Measurements from ENCODE around the gene TKTL1. TPM values are rescaled to one million over a fixed set of nuclear protein-coding genes. Genes with fewer than 3 reads are reported as not detected.

Gene TKTL1
- total and polyA plus RNA-seq, 2 experiments from 2014 or later: not detected

DNA sequence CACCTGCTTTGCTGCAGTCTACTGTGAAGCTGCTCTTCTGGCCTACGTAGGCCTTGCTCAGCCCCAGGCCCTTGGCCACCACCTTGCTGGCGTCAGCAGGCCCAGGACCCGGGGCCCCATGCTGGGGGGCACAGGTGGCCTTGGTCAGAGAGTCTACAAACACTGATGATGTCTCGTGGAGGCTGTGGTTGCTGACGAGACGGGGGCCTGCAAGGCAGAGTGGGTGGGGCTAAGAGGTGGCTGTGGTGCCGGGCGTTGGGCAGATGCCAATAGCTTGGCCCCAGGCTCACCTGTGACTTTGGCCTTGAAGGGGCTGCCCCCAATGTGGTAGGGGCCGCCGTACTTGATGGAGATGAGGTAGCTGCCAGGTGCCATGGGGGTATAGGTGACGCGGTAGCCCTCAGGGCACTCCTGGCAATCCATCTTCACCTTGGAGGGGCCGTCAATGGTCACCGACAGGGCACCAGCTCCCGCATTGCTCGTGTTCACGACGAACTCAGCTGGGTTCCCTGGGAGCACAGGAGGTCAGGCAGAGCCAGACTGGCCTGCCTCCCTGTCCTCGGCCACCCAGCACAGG lies 53.9 kb downstream of the TKTL1 start:
- ATAC-seq: no peak
- peaks cover 10% of the 10 kb centered on the region for H3F3A ChIP-seq (replicated peaks; ENCODE audit: low read depth)

More for the DNA sequence above, 53.9 kb downstream of the TKTL1 start:
- no peaks in the 10 kb centered on the region for H3K79me2 ChIP-seq (replicated peaks; ENCODE audit: insufficient read depth)
- no peak overlapping the region for H2AFZ ChIP-seq
- H3K4me1 Mint-ChIP-seq: peaks cover 5% of the 10 kb centered on the region; the same call in 2 of the 3 replicates
- no peak for TF ChIP-seq STAT1 (IDR thresholded peaks at IDR 0.05; ENCODE audit: unreplicated experiment)
- no peak for TF ChIP-seq POLR2AphosphoS5 (IDR thresholded peaks at IDR 0.05; ENCODE audit: low read depth)
- TF ChIP-seq, protein P1, sequence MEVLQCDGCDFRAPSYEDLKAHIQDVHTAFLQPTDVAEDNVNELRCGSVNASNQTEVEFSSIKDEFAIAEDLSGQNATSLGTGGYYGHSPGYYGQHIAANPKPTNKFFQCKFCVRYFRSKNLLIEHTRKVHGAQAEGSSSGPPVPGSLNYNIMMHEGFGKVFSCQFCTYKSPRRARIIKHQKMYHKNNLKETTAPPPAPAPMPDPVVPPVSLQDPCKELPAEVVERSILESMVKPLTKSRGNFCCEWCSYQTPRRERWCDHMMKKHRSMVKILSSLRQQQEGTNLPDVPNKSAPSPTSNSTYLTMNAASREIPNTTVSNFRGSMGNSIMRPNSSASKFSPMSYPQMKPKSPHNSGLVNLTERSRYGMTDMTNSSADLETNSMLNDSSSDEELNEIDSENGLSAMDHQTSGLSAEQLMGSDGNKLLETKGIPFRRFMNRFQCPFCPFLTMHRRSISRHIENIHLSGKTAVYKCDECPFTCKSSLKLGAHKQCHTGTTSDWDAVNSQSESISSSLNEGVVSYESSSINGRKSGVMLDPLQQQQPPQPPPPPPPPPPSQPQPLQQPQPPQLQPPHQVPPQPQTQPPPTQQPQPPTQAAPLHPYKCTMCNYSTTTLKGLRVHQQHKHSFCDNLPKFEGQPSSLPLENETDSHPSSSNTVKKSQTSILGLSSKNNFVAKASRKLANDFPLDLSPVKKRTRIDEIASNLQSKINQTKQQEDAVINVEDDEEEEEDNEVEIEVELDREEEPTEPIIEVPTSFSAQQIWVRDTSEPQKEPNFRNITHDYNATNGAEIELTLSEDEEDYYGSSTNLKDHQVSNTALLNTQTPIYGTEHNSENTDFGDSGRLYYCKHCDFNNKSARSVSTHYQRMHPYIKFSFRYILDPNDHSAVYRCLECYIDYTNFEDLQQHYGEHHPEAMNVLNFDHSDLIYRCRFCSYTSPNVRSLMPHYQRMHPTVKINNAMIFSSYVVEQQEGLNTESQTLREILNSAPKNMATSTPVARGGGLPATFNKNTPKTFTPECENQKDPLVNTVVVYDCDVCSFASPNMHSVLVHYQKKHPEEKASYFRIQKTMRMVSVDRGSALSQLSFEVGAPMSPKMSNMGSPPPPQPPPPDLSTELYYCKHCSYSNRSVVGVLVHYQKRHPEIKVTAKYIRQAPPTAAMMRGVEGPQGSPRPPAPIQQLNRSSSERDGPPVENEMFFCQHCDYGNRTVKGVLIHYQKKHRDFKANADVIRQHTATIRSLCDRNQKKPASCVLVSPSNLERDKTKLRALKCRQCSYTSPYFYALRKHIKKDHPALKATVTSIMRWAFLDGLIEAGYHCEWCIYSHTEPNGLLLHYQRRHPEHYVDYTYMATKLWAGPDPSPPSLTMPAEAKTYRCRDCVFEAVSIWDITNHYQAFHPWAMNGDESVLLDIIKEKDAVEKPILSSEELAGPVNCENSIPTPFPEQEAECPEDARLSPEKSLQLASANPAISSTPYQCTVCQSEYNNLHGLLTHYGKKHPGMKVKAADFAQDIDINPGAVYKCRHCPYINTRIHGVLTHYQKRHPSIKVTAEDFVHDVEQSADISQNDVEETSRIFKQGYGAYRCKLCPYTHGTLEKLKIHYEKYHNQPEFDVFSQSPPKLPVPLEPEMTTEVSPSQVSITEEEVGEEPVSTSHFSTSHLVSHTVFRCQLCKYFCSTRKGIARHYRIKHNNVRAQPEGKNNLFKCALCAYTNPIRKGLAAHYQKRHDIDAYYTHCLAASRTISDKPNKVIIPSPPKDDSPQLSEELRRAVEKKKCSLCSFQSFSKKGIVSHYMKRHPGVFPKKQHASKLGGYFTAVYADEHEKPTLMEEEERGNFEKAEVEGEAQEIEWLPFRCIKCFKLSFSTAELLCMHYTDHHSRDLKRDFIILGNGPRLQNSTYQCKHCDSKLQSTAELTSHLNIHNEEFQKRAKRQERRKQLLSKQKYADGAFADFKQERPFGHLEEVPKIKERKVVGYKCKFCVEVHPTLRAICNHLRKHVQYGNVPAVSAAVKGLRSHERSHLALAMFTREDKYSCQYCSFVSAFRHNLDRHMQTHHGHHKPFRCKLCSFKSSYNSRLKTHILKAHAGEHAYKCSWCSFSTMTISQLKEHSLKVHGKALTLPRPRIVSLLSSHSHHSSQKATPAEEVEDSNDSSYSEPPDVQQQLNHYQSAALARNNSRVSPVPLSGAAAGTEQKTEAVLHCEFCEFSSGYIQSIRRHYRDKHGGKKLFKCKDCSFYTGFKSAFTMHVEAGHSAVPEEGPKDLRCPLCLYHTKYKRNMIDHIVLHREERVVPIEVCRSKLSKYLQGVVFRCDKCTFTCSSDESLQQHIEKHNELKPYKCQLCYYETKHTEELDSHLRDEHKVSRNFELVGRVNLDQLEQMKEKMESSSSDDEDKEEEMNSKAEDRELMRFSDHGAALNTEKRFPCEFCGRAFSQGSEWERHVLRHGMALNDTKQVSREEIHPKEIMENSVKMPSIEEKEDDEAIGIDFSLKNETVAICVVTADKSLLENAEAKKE (CRISPR knock-in tag; IDR thresholded peaks at IDR 0.05): no peak
- no peak for TF ChIP-seq ZNF331 (CRISPR knock-in tag; IDR thresholded peaks at IDR 0.05; ENCODE audit: low read depth)
- no peak for TF ChIP-seq EZH2phosphoT487 (IDR thresholded peaks at IDR 0.05; ENCODE audit: unreplicated experiment)
- no peak for TF ChIP-seq CREB1 (CRISPR knock-in tag; IDR thresholded peaks at IDR 0.05; ENCODE audit: low read depth)
- no peak for TF ChIP-seq JUNB (IDR thresholded peaks at IDR 0.05; ENCODE audit: unreplicated experiment)
- TF ChIP-seq NANOG (IDR thresholded peaks at IDR 0.05; ENCODE audit: borderline replicate concordance): no peak
- no peak for TF ChIP-seq ZNF114 (CRISPR knock-in tag; IDR thresholded peaks at IDR 0.05)
- TF ChIP-seq, protein P2, sequence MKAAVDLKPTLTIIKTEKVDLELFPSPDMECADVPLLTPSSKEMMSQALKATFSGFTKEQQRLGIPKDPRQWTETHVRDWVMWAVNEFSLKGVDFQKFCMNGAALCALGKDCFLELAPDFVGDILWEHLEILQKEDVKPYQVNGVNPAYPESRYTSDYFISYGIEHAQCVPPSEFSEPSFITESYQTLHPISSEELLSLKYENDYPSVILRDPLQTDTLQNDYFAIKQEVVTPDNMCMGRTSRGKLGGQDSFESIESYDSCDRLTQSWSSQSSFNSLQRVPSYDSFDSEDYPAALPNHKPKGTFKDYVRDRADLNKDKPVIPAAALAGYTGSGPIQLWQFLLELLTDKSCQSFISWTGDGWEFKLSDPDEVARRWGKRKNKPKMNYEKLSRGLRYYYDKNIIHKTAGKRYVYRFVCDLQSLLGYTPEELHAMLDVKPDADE (IDR thresholded peaks at IDR 0.05): no peak
- no peak for TF ChIP-seq CTCF (conservative IDR thresholded peaks at IDR 0.05; ENCODE audit: low read depth in 2 of 2)
- TF ChIP-seq, protein P3, sequence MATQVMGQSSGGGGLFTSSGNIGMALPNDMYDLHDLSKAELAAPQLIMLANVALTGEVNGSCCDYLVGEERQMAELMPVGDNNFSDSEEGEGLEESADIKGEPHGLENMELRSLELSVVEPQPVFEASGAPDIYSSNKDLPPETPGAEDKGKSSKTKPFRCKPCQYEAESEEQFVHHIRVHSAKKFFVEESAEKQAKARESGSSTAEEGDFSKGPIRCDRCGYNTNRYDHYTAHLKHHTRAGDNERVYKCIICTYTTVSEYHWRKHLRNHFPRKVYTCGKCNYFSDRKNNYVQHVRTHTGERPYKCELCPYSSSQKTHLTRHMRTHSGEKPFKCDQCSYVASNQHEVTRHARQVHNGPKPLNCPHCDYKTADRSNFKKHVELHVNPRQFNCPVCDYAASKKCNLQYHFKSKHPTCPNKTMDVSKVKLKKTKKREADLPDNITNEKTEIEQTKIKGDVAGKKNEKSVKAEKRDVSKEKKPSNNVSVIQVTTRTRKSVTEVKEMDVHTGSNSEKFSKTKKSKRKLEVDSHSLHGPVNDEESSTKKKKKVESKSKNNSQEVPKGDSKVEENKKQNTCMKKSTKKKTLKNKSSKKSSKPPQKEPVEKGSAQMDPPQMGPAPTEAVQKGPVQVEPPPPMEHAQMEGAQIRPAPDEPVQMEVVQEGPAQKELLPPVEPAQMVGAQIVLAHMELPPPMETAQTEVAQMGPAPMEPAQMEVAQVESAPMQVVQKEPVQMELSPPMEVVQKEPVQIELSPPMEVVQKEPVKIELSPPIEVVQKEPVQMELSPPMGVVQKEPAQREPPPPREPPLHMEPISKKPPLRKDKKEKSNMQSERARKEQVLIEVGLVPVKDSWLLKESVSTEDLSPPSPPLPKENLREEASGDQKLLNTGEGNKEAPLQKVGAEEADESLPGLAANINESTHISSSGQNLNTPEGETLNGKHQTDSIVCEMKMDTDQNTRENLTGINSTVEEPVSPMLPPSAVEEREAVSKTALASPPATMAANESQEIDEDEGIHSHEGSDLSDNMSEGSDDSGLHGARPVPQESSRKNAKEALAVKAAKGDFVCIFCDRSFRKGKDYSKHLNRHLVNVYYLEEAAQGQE (IDR thresholded peaks at IDR 0.05; ENCODE audit: unreplicated experiment): no peak
- no peak for TF ChIP-seq EZH2 (IDR thresholded peaks at IDR 0.05; ENCODE audit: low read depth, unreplicated experiment)
- no peak overlapping the region for H3K4me2 ChIP-seq
- H3K36me3 ChIP-seq (ENCODE audit: insufficient read depth): peaks cover 10% of the 10 kb centered on the region
- peaks cover 56% of the 10 kb centered on the region for H3K36me3 Mint-ChIP-seq (ENCODE audit: low read depth)
- H3K27me3 Mint-ChIP-seq (ENCODE audit: insufficient read depth, low read depth, poor library complexity): peaks cover 8% of the 10 kb centered on the region
- no peak overlapping the region for H3K4me3 Mint-ChIP-seq
- no peaks in the 10 kb centered on the region for H3K4me1 ChIP-seq (ENCODE audit: insufficient read depth)
- H3K27ac Mint-ChIP-seq: no peak overlapping the region
- H3K27me3 ChIP-seq (ENCODE audit: insufficient read depth): no peaks in the 10 kb centered on the region
- no peak overlapping the region for H3K4me3 ChIP-seq
- DNase-seq (ENCODE audit: low spot score): no peak
- no peaks in the 10 kb centered on the region for H3K9me3 Mint-ChIP-seq
- H4K20me1 ChIP-seq (replicated peaks; ENCODE audit: insufficient read depth): no peaks in the 10 kb centered on the region
- H3K9me2 ChIP-seq (ENCODE audit: insufficient read depth): no peaks in the 10 kb centered on the region
- no peak overlapping the region for H3K27ac ChIP-seq (ENCODE audit: low read depth)
